GM12878 (cell line): ENCODE data around the gene COL4A5. TPM values are rescaled to one million over a fixed set of nuclear protein-coding genes. Genes with fewer than 3 reads are reported as not detected.

ENCODE experiments used
- ATAC-seq: fragments of 200-7000 bp; cut with Tn5 transposase; 3 replicates; pipeline ENCODE4 v1.9.1; 2020; ENCODE audit warnings: mild to moderate bottlenecking, moderate library complexity
- BruUV-seq: library from RNA; stranded (reverse); fragments of 400-500 nt; replicated peaks from 2 replicates; lab custom pipeline; 2021; lab: Mats Ljungman, UMichigan
- CTCF ChIA-PET: fragments of 300-600 bp; sonication (Branson Sonifier 250); formaldehyde crosslinking; extraction: SDS; loops from one replicate; lab custom pipeline; 2021; ENCODE audit warnings: inconsistent platforms; lab: Yijun Ruan, JAX
- POLR2A ChIA-PET: fragments of 350-600 bp; formaldehyde crosslinking; extraction: SDS; loops from one replicate; lab custom pipeline; 2021; ENCODE audit warnings: inconsistent platforms; lab: Charles Lee
- RAD21 ChIA-PET: fragments of 300-600 bp; sonication (Branson Sonifier 250); formaldehyde crosslinking; loops from one replicate; lab custom pipeline; 2023; ENCODE audit warnings: antibody characterized with exemption; ENCODE audit not compliant: unreplicated experiment; lab: Charles Lee
- SMC1A ChIA-PET: fragments of 300-600 bp; sonication (Branson Sonifier 250); formaldehyde crosslinking; loops from one replicate; lab custom pipeline; 2023; ENCODE audit not compliant: unreplicated experiment, uncharacterized antibody; lab: Charles Lee
- DNase-seq: peaks from one replicate; pipeline ENCODE4 v3.0.0-alpha.2; 2011; ENCODE audit warnings: low read depth, low spot score
- FAIRE-seq: peaks from 3 replicates; lab custom pipeline; 2011; peaks lifted over from hg19 to GRCh38; lab: Jason Lieb, UNC
- H2AFZ ChIP-seq: 2 replicates; pipeline ENCODE4 v1.6.0; 2011; ENCODE audit warnings: low read depth, low read length, control low read depth; ENCODE audit not compliant: control insufficient read depth
- H3K27ac ChIP-seq: 2 replicates; pipeline ENCODE4 v1.5.1; 2011; ENCODE audit warnings: control low read depth; ENCODE audit not compliant: control insufficient read depth, insufficient read depth
- H3K27me3 ChIP-seq, 2 experiments: replicated peaks in 1 of 2; 2 replicates each; pipeline versions ENCODE4 v1.6.0 to v1.6.1; 2011; ENCODE audit warnings: low read length in 1 of 2; ENCODE audit not compliant: control insufficient read depth in 2 of 2, insufficient read depth in 2 of 2
- H3K36me3 ChIP-seq, 2 experiments: 2 replicates each; pipeline ENCODE4 v1.5.1; 2011; ENCODE audit warnings: low read length in 1 of 2; ENCODE audit not compliant: control insufficient read depth in 2 of 2, insufficient read depth in 2 of 2
- H3K4me1 ChIP-seq: 2 replicates; pipeline ENCODE4 v1.6.1; 2011; ENCODE audit warnings: mild to moderate bottlenecking, low read length, moderate library complexity, mixed read lengths; ENCODE audit not compliant: control insufficient read depth, insufficient read depth
- H3K4me2 ChIP-seq: 2 replicates; pipeline ENCODE4 v1.6.0; 2011; ENCODE audit warnings: control low read depth; ENCODE audit not compliant: control insufficient read depth, insufficient read depth
- H3K4me3 ChIP-seq: fragments of 200-600 bp; sonication (generic); 2 replicates; pipeline ENCODE4 v1.5.1; 2016
- H3K79me2 ChIP-seq: 2 replicates; pipeline ENCODE4 v1.6.0; 2011; ENCODE audit warnings: low read length; ENCODE audit not compliant: control insufficient read depth, insufficient read depth
- H3K9ac ChIP-seq: 2 replicates; pipeline ENCODE4 v1.8.0; 2011; ENCODE audit warnings: low read length, control low read depth, mixed read lengths; ENCODE audit not compliant: control insufficient read depth, insufficient read depth
- H3K9me3 ChIP-seq: replicated peaks from 3 replicates; pipeline ENCODE4 v1.5.1; 2011; ENCODE audit warnings: mild to moderate bottlenecking, low read length; ENCODE audit not compliant: control insufficient read depth, insufficient read depth
- H4K20me1 ChIP-seq: 2 replicates; pipeline ENCODE4 v1.6.0; 2011; ENCODE audit not compliant: control insufficient read depth, insufficient read depth
- ATF7 ChIP-seq: fragments of 450-650 bp; IDR thresholded peaks from 2 replicates; pipeline ENCODE4 v1.6.1; 2016; ENCODE audit warnings: low read depth, mild to moderate bottlenecking
- BMI1 ChIP-seq: fragments of 450-650 bp; IDR thresholded peaks from 2 replicates; pipeline ENCODE4 v1.6.1; 2016; ENCODE audit warnings: mild to moderate bottlenecking, moderate library complexity, borderline replicate concordance
- CHD1 ChIP-seq: IDR thresholded peaks from 2 replicates; pipeline ENCODE4 v1.6.1; 2012; ENCODE audit warnings: low read depth, low read length, improper control_type of control experiment
- CHD2 ChIP-seq: IDR thresholded peaks from 2 replicates; pipeline ENCODE4 v1.6.1; 2011; ENCODE audit warnings: low read depth, low read length, improper control_type of control experiment, borderline replicate concordance
- E2F4 ChIP-seq: IDR thresholded peaks from 2 replicates; pipeline ENCODE4 v1.6.1; 2012; ENCODE audit warnings: low read depth, low read length, improper control_type of control experiment
- EZH2 ChIP-seq: IDR thresholded peaks from 2 replicates; pipeline ENCODE4 v1.6.1; 2012; ENCODE audit warnings: low read depth, mild to moderate bottlenecking, control low read depth, inconsistent platforms, low read length, borderline replicate concordance; ENCODE audit not compliant: control insufficient read depth
- GATAD2B ChIP-seq: fragments of 450-650 bp; conservative IDR thresholded peaks from 2 replicates; pipeline ENCODE4 v1.6.1; 2017; ENCODE audit warnings: low read depth, mild to moderate bottlenecking, moderate library complexity
- HDAC2 ChIP-seq: fragments of 200-600 bp; sonication (generic); IDR thresholded peaks from 2 replicates; pipeline ENCODE4 v1.6.1; 2017
- HDAC6 ChIP-seq: fragments of 200-600 bp; sonication (generic); IDR thresholded peaks from one replicate; pipeline ENCODE4 v1.8.0; 2017; ENCODE audit warnings: antibody characterized with exemption; ENCODE audit not compliant: unreplicated experiment
- KDM1A ChIP-seq: fragments of 200-600 bp; sonication (generic); IDR thresholded peaks from 2 replicates; pipeline ENCODE4 v1.6.1; 2016; ENCODE audit warnings: borderline replicate concordance
- MYC ChIP-seq: IDR thresholded peaks from 2 replicates; pipeline ENCODE4 v1.6.1; 2011; ENCODE audit warnings: mild to moderate bottlenecking, low read length, moderate library complexity, inconsistent platforms; ENCODE audit not compliant: insufficient read depth, insufficient replicate concordance, insufficient read length, severe bottlenecking
- NFIC ChIP-seq: IDR thresholded peaks from 2 replicates; pipeline ENCODE4 v1.6.1; 2012; ENCODE audit warnings: low read depth, mild to moderate bottlenecking, inconsistent platforms, low read length, moderate library complexity
- NR2C1 ChIP-seq: fragments of 450-650 bp; IDR thresholded peaks from 2 replicates; pipeline ENCODE4 v1.6.1; 2017; ENCODE audit warnings: antibody characterized with exemption, mild to moderate bottlenecking, moderate library complexity
- PAX5 ChIP-seq: IDR thresholded peaks from 2 replicates; pipeline ENCODE4 v1.6.1; 2011; ENCODE audit warnings: low read depth, low read length, borderline replicate concordance
- RUNX3 ChIP-seq: IDR thresholded peaks from 2 replicates; pipeline ENCODE4 v1.6.1; 2012; ENCODE audit warnings: low read length, inconsistent platforms
- SKIL ChIP-seq: fragments of 450-650 bp; IDR thresholded peaks from 2 replicates; pipeline ENCODE4 v1.6.1; 2017; ENCODE audit warnings: mild to moderate bottlenecking, low read depth, inconsistent platforms; ENCODE audit not compliant: poor library complexity, severe bottlenecking
- SMAD1 ChIP-seq: fragments of 450-650 bp; IDR thresholded peaks from 2 replicates; pipeline ENCODE4 v1.6.1; 2018; ENCODE audit warnings: mild to moderate bottlenecking, low read depth; ENCODE audit not compliant: partially characterized antibody
- ZNF207 ChIP-seq: fragments of 450-650 bp; IDR thresholded peaks from 2 replicates; pipeline ENCODE4 v1.6.1; 2014; ENCODE audit warnings: antibody characterized with exemption, mild to moderate bottlenecking, borderline replicate concordance
- ZZZ3 ChIP-seq: IDR thresholded peaks from 2 replicates; pipeline ENCODE4 v1.6.1; 2011; ENCODE audit warnings: low read depth; ENCODE audit not compliant: control insufficient read depth, insufficient read length
- in situ Hi-C: fragments of 300-500 bp; cut with MboI; formaldehyde crosslinking; loops from 9 replicates; pipeline ENCODE4 v1.14.3; 2018; ENCODE audit warnings: mixed read lengths
- intact Hi-C: fragments of 100-400 bp; cut with micrococcal nuclease; formaldehyde crosslinking; loops from one replicate; pipeline ENCODE4 v1.14.2; 2022; ENCODE audit not compliant: unreplicated experiment
- polyA plus RNA-seq, 11 experiments: library from polyadenylated mRNA; depleted of rRNA in 4 of 11; unstranded in 6 of 11; stranded (reverse) in 5 of 11; fragments of >200 nt; fragmentation: Nextera tagmentation in 4 of 11; fragmentation: Illumina TruSeq in 1 of 11; extraction: Ambion mirVana in 4 of 11; extraction: Trizol in 1 of 11; gene quantifications; 1 replicate in 1 of 11; 2 replicates in 10 of 11; pipeline versions ENCODE4 v1.2.1 to v1.2.3, GENCODE V29; 2011 to 2016; ENCODE audit warnings: inconsistent platforms in 2 of 11, missing spikeins in 2 of 11, low read depth in 1 of 11
- total RNA-seq, 4 experiments: library from RNA; depleted of rRNA in 3 of 4; stranded (reverse); fragments of >200 nt in 3 of 4; fragmentation: Illumina TruSeq in 1 of 4; extraction: Trizol in 1 of 4; gene quantifications; 2 replicates each; pipeline versions ENCODE4 v1.2.1 to v1.2.3, GENCODE V29; 2013 to 2021
- TF ChIP-seq, protein P1 (sequence below): fragments of 450-650 bp; IDR thresholded peaks from 2 replicates; pipeline ENCODE4 v1.6.1; 2016; ENCODE audit warnings: mild to moderate bottlenecking

The COL4A5 gene
- total and polyA plus RNA-seq, 10 of the 15 experiments (the other 5 are each of a cell fraction or from before 2014, with no cell fraction given), result 0.13 to 2.8 (median 0.38) TPM; not detected in 1

- H4K20me1 ChIP-seq, result no peaks in the 10 kb centered on the region
- CTCF ChIA-PET, result no interaction called here
- no peak overlapping the region for H3K27ac ChIP-seq
- no peaks in the 10 kb centered on the region for H3K27me3 ChIP-seq
- SMC1A ChIA-PET, result no interaction called here
- TF ChIP-seq KDM1A (no peak), ATF7 (no peak), HDAC6 (no peak), BMI1 (no peak), EZH2 (no peak), SMAD1 (no peak), HDAC2 (no peak), RUNX3 (no peak), ZNF207 (no peak), E2F4 (no peak), ZZZ3 (no peak), MYC (no peak), SKIL (no peak), CHD1 (no peak), GATAD2B (no peak), CHD2 (no peak), NR2C1 (no peak), PAX5 (no peak), NFIC (no peak)
- TF ChIP-seq, protein P1, sequence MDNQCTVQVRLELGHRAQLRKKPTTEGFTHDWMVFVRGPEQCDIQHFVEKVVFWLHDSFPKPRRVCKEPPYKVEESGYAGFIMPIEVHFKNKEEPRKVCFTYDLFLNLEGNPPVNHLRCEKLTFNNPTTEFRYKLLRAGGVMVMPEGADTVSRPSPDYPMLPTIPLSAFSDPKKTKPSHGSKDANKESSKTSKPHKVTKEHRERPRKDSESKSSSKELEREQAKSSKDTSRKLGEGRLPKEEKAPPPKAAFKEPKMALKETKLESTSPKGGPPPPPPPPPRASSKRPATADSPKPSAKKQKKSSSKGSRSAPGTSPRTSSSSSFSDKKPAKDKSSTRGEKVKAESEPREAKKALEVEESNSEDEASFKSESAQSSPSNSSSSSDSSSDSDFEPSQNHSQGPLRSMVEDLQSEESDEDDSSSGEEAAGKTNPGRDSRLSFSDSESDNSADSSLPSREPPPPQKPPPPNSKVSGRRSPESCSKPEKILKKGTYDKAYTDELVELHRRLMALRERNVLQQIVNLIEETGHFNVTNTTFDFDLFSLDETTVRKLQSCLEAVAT, result no peak
- intact Hi-C loops, result no loop called here
- H3K4me1 ChIP-seq, result no peaks in the 10 kb centered on the region
- H3K36me3 ChIP-seq, result no peaks in the 10 kb centered on the region
- no TSS peak for BruUV-seq
- no peaks in the 10 kb centered on the region for H3K79me2 ChIP-seq
- H3K9ac ChIP-seq, result no peak overlapping the region
- H2AFZ ChIP-seq, result no peak overlapping the region
- POLR2A ChIA-PET, result no interaction called here
- DNase-seq (no peak), FAIRE-seq (no peak), ATAC-seq (no peak)
- no peak overlapping the region for H3K4me3 ChIP-seq
- H3K4me2 ChIP-seq, result no peak overlapping the region
- no peaks in the 10 kb centered on the region for H3K9me3 ChIP-seq
- RAD21 ChIA-PET, result no interaction called here
- in situ Hi-C loops, result no loop called here
Measured at GRCh38 chrX:108573136-108573535, 133.5 kb downstream of the COL4A5 start.
